ENCODE measurements around the gene APOBEC3G.
"Not testable (repeated sequence)": the region's sequence is repeated elsewhere in the genome, so short reads cannot be mapped to it uniquely, and the experiment has no call there.

Gene APOBEC3G

DNA sequence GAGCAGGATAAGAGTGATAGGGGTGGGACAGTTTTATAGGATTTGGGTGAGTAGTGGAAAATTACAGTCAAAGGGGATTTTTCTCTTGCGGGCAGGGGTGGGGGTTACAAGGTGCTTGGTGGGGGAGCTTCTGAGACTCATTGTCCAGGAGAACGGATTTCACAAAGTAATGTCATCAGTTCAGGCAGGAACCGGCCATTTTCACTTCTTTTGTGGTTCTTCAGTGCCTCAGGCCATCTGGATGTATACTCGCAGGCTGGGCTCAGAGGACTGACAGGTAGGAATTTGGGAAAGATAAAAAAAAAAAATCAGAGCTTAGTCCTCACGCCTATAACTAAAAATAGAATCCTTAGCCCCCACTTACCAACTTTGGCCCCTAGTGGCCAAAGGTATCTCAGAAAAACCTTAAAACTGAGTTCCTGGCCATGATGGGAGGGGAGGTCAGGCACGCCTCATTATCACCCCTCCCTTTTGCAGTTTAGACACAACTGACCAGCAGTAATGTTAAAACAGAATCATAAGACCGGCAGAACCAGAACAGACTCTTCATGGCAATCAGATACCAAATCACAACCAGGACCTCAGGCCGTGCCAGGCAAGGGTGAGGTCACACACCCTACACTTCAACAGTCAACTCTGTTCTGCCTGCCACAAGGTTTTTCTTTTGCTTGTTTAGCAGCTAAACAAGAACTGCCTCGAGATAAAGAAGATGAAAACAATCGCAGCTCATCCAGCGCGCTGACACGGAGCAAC is 8.9 kb upstream of the APOBEC3G start:
- ChIA-PET CTCF (interaction anchor here (0.6 to 1.1 kb wide), 3 partner anchors 12 to 53 kb away, joined by 3 read pairs; no protein-coding TSS in a partner anchor), POLR2A (no interaction called here)
- no peak for DNase-seq (ENCODE audit: extremely low spot score)
- no peak for TF ChIP-seq SUZ12 (IDR thresholded peaks at IDR 0.05)
- TF ChIP-seq FOXM1 (IDR thresholded peaks at IDR 0.05; ENCODE audit: borderline replicate concordance): no peak
- no peak for TF ChIP-seq FOXA1 (IDR thresholded peaks at IDR 0.05)
- no peak for TF ChIP-seq NFRKB (IDR thresholded peaks at IDR 0.05)
- no peak for TF ChIP-seq FOXK2 (IDR thresholded peaks at IDR 0.05)
- TF ChIP-seq ARNT (IDR thresholded peaks at IDR 0.05): no peak

DNA sequence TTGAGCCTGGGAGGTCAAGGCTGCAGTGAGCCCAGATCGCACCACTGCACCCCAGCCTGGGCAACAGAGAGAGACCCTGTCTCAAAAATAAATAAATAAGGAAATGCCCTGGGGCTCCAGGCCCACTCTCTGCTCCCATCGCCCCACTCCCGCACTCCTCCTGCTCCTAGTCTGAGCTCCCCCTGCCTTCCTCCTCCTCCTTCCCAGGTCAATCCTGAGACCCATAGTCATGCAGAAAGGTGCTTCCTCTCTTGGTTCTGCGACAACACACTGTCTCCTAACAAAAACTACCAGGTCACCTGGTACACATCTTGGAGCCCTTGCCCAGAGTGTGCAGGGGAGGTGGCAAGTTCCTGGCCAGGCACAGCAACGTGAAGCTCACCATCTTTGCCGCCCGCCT is 6.9 kb upstream of the APOBEC3G start:
- TF ChIP-seq FOXM1 (IDR thresholded peaks at IDR 0.05; ENCODE audit: borderline replicate concordance) (no peak), LEF1 (IDR thresholded peaks at IDR 0.05; ENCODE audit: borderline replicate concordance) (no peak), ZNF384 (IDR thresholded peaks at IDR 0.05) (no peak), TARDBP (IDR thresholded peaks at IDR 0.05) (no peak), FOXK2 (IDR thresholded peaks at IDR 0.05) (no peak), ELF4 (IDR thresholded peaks at IDR 0.05) (no peak), SP1 (IDR thresholded peaks at IDR 0.05) (no peak), FOXA1 (IDR thresholded peaks at IDR 0.05) (no peak), ARNT (IDR thresholded peaks at IDR 0.05) (no peak), NFRKB (IDR thresholded peaks at IDR 0.05) (no peak), PKNOX1 (IDR thresholded peaks at IDR 0.05) (no peak), CTBP1 (IDR thresholded peaks at IDR 0.05; ENCODE audit: borderline replicate concordance) (no peak), HDGF (IDR thresholded peaks at IDR 0.05; ENCODE audit: borderline replicate concordance) (no peak)
- ChIA-PET CTCF (no interaction called here), POLR2A (no interaction called here)
- DNase-seq (ENCODE audit: extremely low spot score): no peak

DNA sequence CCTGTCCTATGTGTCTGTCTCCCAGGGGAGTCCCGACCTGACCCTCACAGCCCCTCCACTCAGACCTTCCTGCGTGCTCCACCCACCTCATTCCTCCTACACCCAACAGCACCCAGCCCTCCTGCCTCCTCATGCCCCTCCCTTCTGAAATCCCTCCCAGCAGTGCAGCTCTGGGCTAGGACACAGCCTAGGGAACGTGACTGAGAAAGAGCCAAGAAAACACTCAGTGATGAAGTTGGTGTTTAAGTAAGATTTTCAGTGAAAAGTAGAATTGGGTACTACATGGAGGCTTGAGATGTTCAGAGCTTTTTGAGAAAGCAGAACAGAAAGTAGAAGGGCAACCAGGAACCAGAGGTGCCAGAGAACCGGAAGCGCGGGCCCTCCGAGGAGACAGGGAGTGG is 4.5 kb upstream of the APOBEC3G start:
- POLR2A ChIA-PET; CTCF ChIA-PET; DNase-seq (ENCODE audit: extremely low spot score): not testable (repeated sequence)

- TF ChIP-seq FOXA1 (IDR thresholded peaks at IDR 0.05) (no peak), ZNF384 (IDR thresholded peaks at IDR 0.05) (no peak), NFRKB (IDR thresholded peaks at IDR 0.05) (no peak), ARNT (IDR thresholded peaks at IDR 0.05) (no peak), LEF1 (IDR thresholded peaks at IDR 0.05; ENCODE audit: borderline replicate concordance) (no peak), L3MBTL2 (conservative IDR thresholded peaks at IDR 0.05) (no peak), FOXM1 (IDR thresholded peaks at IDR 0.05; ENCODE audit: borderline replicate concordance) (no peak), ELF4 (IDR thresholded peaks at IDR 0.05) (no peak), SUZ12 (IDR thresholded peaks at IDR 0.05) (no peak), HDGF (IDR thresholded peaks at IDR 0.05; ENCODE audit: borderline replicate concordance) (no peak), CTBP1 (IDR thresholded peaks at IDR 0.05; ENCODE audit: borderline replicate concordance) (no peak)
- ChIA-PET CTCF (no interaction called here), POLR2A (interaction anchor here (1.3 kb wide), 1 partner anchor 246 kb away, joined by 3 read pairs; no protein-coding TSS in a partner anchor)
- DNase-seq (ENCODE audit: extremely low spot score): no peak
Observed at GRCh38 chr22:39073981-39074380, 3.1 kb upstream of the APOBEC3G start.

DNA sequence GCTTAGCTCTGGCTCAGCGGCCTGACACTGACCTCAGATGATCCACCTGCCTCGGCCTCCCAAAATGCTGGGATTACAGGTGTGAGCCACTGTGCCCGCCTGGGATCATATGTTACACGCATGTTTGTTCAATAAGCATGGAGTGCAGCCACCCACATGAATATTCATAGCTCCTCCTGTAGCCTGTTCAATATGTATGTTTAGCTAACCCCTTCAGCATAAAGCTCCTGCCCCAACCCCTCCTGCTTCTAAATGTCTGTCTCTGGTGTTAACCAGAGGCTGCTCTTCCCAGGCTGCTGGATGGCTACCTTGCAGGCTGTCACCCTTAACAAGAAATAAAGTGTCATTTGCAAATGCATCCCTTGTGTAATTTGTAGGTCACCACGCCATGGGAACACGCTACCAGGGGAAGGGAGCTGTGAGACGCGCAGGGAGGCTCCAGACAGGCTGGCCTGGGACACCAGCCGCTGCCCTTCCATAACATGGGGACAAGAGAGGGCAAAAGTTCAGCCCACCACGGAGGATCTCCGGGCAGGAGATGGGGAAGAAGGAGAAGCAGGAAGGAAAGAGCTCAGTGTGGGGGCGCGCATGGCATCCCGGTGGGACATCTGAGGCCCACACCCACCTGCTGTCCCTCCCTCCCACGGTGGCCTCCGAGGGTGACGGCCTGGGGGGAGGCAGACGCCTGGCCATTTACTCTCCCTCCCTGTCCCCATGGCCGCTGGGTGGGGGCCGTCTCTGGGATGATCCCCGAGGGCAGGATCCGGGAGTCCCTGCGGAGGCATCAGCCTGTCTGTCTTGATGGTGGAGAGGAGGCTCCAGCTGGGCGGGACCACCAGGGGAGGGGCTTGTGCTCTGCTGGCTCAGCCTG is 685 bp upstream of the APOBEC3G start:
- CTCF ChIA-PET; POLR2A ChIA-PET; DNase-seq (ENCODE audit: extremely low spot score): not testable (repeated sequence)

GRCh38 chr22:39077912-39078311 is 837 bp downstream of the APOBEC3G start:
- CTCF ChIA-PET: interaction anchor here (0.5 kb wide), 1 partner anchor 113 kb away, joined by 3 read pairs; no protein-coding TSS in a partner anchor
- DNase-seq (ENCODE audit: extremely low spot score); POLR2A ChIA-PET: not testable (repeated sequence)

DNA sequence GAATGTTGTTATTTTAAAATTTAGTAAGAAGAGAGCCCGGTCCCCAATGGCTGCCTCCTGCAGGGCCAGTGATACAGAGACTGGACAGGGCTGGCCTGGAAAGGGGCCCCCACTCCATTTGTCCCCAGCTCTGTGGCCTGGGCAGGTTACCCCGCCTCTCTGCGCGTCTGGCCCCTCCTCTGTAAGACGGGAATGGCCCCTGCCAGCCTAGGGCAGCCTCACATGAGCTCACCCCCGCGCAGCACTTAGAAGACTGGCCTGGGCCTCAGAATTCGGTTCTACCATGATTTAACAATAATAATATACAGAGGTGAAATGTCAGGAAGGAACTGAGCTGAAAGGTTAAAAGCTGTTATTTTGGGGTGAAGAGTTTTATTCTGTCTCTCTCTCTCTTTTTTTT is 1.3 kb downstream of the APOBEC3G start:
- ChIA-PET POLR2A (no interaction called here), CTCF (interaction anchor here (0.5 to 0.6 kb wide), 2 partner anchors 112 to 253 kb away, joined by 3 to 4 read pairs; no protein-coding TSS in a partner anchor)
- no peak for TF ChIP-seq TARDBP (IDR thresholded peaks at IDR 0.05)
- no peak for TF ChIP-seq BHLHE40 (IDR thresholded peaks at IDR 0.05; ENCODE audit: borderline replicate concordance)
- no peak for TF ChIP-seq ZNF384 (IDR thresholded peaks at IDR 0.05)
- no peak for TF ChIP-seq L3MBTL2 (conservative IDR thresholded peaks at IDR 0.05)
- no peak for TF ChIP-seq SUZ12 (IDR thresholded peaks at IDR 0.05)
- no peak for TF ChIP-seq FOXA1 (IDR thresholded peaks at IDR 0.05)
- TF ChIP-seq SP1 (IDR thresholded peaks at IDR 0.05): no peak
- TF ChIP-seq ELF4 (IDR thresholded peaks at IDR 0.05): no peak
- no peak for TF ChIP-seq ARNT (IDR thresholded peaks at IDR 0.05)
- TF ChIP-seq PKNOX1 (IDR thresholded peaks at IDR 0.05): no peak
- no peak for TF ChIP-seq CTBP1 (IDR thresholded peaks at IDR 0.05; ENCODE audit: borderline replicate concordance)
- no peak for TF ChIP-seq HDGF (IDR thresholded peaks at IDR 0.05; ENCODE audit: borderline replicate concordance)
- DNase-seq (ENCODE audit: extremely low spot score): no peak

GRCh38 chr22:39079054-39079637 is 2.1 kb downstream of the APOBEC3G start:
- CTCF ChIA-PET: interaction anchor here (0.6 kb wide), 1 partner anchor 252 kb away, joined by 4 read pairs; no protein-coding TSS in a partner anchor
- POLR2A ChIA-PET: interaction anchor here (0.5 kb wide), 1 partner anchor 158 kb away, joined by 3 read pairs; no protein-coding TSS in a partner anchor
- DNase-seq (ENCODE audit: extremely low spot score): not testable (repeated sequence)

Data from HEK293T (cell line).